ENCODE data around the gene STEEP1. TPM values are rescaled to one million over a fixed set of nuclear protein-coding genes. Genes with fewer than 3 reads are reported as not detected.
A peak's percentile ranks its signal among the peaks of the same experiment; 100 is the strongest.

STEEP1 gene
- total RNA-seq, 1 experiment from 2014 or later = 53.3 TPM

DNA sequence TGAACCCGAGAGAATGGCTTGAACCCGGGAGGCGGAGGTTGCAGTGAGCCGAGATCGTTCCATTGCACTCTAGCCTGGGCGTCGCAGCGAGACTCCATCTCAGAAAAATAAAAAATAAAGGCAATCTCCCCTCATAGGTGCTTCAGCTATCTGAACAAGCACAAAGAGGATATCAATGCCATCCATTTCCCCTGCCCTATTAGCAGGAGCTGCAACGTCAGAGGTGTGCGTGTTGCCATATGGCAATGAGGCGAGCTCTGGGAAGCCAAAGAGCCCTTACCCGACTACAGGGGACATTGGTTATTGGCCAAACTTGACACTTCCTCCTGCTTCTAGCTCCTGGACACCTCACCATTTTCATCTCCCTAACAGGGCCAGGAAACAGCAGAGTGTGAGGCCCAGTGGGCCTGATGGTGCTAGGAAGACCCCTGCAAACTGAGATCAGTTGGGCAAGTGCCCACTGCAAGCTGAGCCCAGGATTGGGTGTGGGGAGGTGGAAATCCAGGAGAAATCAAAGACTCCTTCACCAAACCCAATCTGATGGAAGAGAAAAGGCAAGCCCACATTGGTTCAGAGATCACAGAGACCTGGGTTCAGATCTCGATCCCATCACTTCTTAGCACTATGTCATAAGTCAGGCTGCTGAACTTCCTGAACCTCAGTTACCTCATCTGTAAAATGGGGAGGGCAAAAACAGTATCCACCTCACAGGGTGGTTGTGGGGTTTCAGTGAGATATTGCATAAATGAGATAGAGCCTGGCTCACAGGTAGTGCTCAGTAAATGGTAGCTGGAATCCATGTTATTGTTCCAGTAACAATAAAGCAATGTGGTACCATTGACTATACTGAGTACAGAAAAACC is 75.8 kb downstream of the STEEP1 start:
- DNase-seq (ENCODE audit: extremely low read depth, low read depth) = no peak

DNA sequence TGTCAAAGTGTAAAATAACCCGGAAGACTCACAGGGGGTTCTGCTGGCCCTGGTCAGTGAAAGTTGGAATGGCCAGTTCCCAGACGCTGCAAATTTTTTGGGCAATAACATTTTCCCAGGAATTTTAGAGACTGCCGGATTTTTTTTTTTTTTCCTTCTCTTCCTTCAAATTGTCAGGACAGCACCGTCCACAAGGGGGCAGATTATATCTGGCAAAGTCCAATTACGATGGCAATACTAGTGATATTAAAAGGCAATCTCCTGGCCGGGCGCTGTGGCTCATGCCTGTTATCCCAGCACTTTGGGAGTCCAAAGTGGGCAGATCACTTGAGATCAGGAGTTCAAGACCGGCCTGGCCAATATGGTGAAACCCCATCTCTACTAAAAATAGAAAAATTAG is 76.5 kb downstream of the STEEP1 start:
- DNase-seq (ENCODE audit: extremely low read depth, low read depth) = peak; percentile 58

Other genes starting within 250 kb of the STEEP1 start
- 44.5 and 45.8 TPM in 2 replicates for gene SLC25A43, start 166.1 kb downstream of the STEEP1 start, total RNA-seq (2014; rRNA removed; shearing (Covaris generic))
- 695 and 806 TPM in 2 replicates for gene SLC25A5, start 97.0 kb downstream of the STEEP1 start, total RNA-seq (2014; rRNA removed; shearing (Covaris generic))
- 98.0 and 105 TPM in 2 replicates for gene UBE2A, start 9.2 kb upstream of the STEEP1 start, total RNA-seq (2014; rRNA removed; shearing (Covaris generic))
- gene NKRF, start 41.0 kb upstream of the STEEP1 start, total RNA-seq (2014; rRNA removed; shearing (Covaris generic)) = 15.3 and 15.4 TPM in 2 replicates
- gene SEPTIN6, start 127.8 kb upstream of the STEEP1 start, total RNA-seq (2014; rRNA removed; shearing (Covaris generic)) = 7.0 and 8.9 TPM in 2 replicates
- not detected in 2 replicates for gene SOWAHD, start 193.2 kb upstream of the STEEP1 start, total RNA-seq (2014; rRNA removed; shearing (Covaris generic))
- gene RPL39, start 226.2 kb upstream of the STEEP1 start, total RNA-seq (2014; rRNA removed; shearing (Covaris generic)) = 6,322 and 6,424 TPM in 2 replicates

Data from NCI-H460 (cell line).